SK-N-SH (cell line): ENCODE data around the gene TPRG1L. TPM values are rescaled to one million over a fixed set of nuclear protein-coding genes. Genes with fewer than 3 reads are reported as not detected.
A peak's percentile ranks its signal among the peaks of the same experiment; 100 is the strongest.

ENCODE experiments used
- CTCF ChIA-PET: fragments of 300-600, 350-600 bp; formaldehyde crosslinking; extraction: SDS; loops from one replicate; lab custom pipeline; 2021; lab: Yijun Ruan, JAX
- POLR2A ChIA-PET: fragments of 350-600 bp; sonication (Branson Sonifier 250); formaldehyde crosslinking; extraction: SDS; loops from one replicate; lab custom pipeline; 2020; ENCODE audit warnings: antibody characterized with exemption, inconsistent platforms; lab: Yijun Ruan, JAX
- DNase-seq: peaks from one replicate; pipeline ENCODE4 v3.0.0; 2012
- H2AFZ ChIP-seq: fragments of 200-600 bp; sonication (generic); 2 replicates; pipeline ENCODE4 v1.8.1; 2016; ENCODE audit warnings: antibody characterized with exemption, mild to moderate bottlenecking, low read depth
- H3F3A ChIP-seq: fragments of 200-600 bp; sonication (generic); replicated peaks from 2 replicates; pipeline ENCODE3; 2016; ENCODE audit warnings: antibody characterized with exemption, mild to moderate bottlenecking; ENCODE audit not compliant: insufficient read depth
- H3K27ac ChIP-seq, 2 experiments: fragments of 200-500 bp in 1 of 2; fragments of 200-600 bp in 1 of 2; sonication (Bioruptor generic) in 1 of 2; sonication (generic), shearing (Covaris generic) in 1 of 2; 2 replicates each; pipeline versions ENCODE4 v1.5.1 to v1.6.1; 2014 to 2016; ENCODE audit warnings: low read depth in 2 of 2, inconsistent platforms in 1 of 2, low read length in 1 of 2, mild to moderate bottlenecking in 1 of 2, mixed read lengths in 1 of 2
- H3K27me3 ChIP-seq: fragments of 200-600 bp; sonication (generic), shearing (Covaris generic); 2 replicates; pipeline ENCODE4 v1.6.1; 2016; ENCODE audit warnings: mixed run types; ENCODE audit not compliant: insufficient read depth
- H3K36me3 ChIP-seq, 2 experiments: fragments of 200-500 bp in 1 of 2; fragments of 200-600 bp in 1 of 2; sonication (Bioruptor generic) in 1 of 2; sonication (generic) in 1 of 2; replicated peaks in 1 of 2; 2 replicates each; pipeline versions ENCODE3 to v1.5.1; 2014 to 2016; ENCODE audit warnings: low read length in 1 of 2, mild to moderate bottlenecking in 1 of 2; ENCODE audit not compliant: insufficient read depth in 2 of 2, control insufficient read depth in 1 of 2
- H3K4me1 ChIP-seq, 2 experiments: fragments of 200-500 bp in 1 of 2; fragments of 200-600 bp in 1 of 2; sonication (Bioruptor generic) in 1 of 2; sonication (generic), shearing (Covaris generic) in 1 of 2; 2 replicates each; pipeline versions ENCODE4 v1.5.1 to v1.6.1; 2014 to 2016; ENCODE audit warnings: low read depth in 1 of 2, low read length in 1 of 2, mixed run types in 1 of 2; ENCODE audit not compliant: insufficient read depth in 2 of 2, control insufficient read depth in 1 of 2
- H3K4me2 ChIP-seq: fragments of 200-600 bp; sonication (generic), shearing (Covaris generic); 2 replicates; pipeline ENCODE4 v1.6.1; 2017; ENCODE audit warnings: mixed run types
- H3K4me3 ChIP-seq, 2 experiments: fragments of 200-500 bp in 1 of 2; fragments of 200-600 bp in 1 of 2; sonication (Bioruptor generic) in 1 of 2; sonication (generic), shearing (Covaris generic) in 1 of 2; 2 replicates each; pipeline versions ENCODE4 v1.5.1 to v1.8.1; 2014 to 2016; ENCODE audit warnings: low read depth in 2 of 2, inconsistent platforms in 1 of 2, low read length in 1 of 2, mild to moderate bottlenecking in 1 of 2, mixed read lengths in 1 of 2, moderate library complexity in 1 of 2
- H3K79me2 ChIP-seq: fragments of 200-600 bp; sonication (generic); 2 replicates; pipeline ENCODE4 v1.8.1; 2017; ENCODE audit warnings: mild to moderate bottlenecking; ENCODE audit not compliant: insufficient read depth
- H3K9ac ChIP-seq: fragments of 200-600 bp; sonication (generic); 2 replicates; pipeline ENCODE4 v1.6.1; 2017; ENCODE audit warnings: mixed run types
- H3K9me2 ChIP-seq: fragments of 200-600 bp; sonication (generic); 2 replicates; pipeline ENCODE4 v1.6.1; 2017; ENCODE audit warnings: mixed run types
- H3K9me3 ChIP-seq: fragments of 200-600 bp; sonication (generic); 2 replicates; pipeline ENCODE4 v1.6.1; 2017; ENCODE audit warnings: mixed run types, mild to moderate bottlenecking, moderate library complexity
- H4K20me1 ChIP-seq: fragments of 200-600 bp; sonication (generic); 2 replicates; pipeline ENCODE4 v1.6.1; 2017; ENCODE audit warnings: mild to moderate bottlenecking, mixed run types; ENCODE audit not compliant: insufficient read depth
- CHD2 ChIP-seq: fragments of 150-350 bp; IDR thresholded peaks from 2 replicates; pipeline ENCODE4 v1.6.1; 2018; ENCODE audit warnings: low read length; ENCODE audit not compliant: partially characterized antibody
- CTCF ChIP-seq: fragments of 200-600 bp; sonication (generic); IDR thresholded peaks from 2 replicates; pipeline ENCODE4 v1.6.1; 2017; ENCODE audit warnings: antibody characterized with exemption, mild to moderate bottlenecking, moderate library complexity
- ELF1 ChIP-seq: IDR thresholded peaks from 2 replicates; pipeline ENCODE4 v1.4.0; 2012
- EP300 ChIP-seq, 2 experiments: IDR thresholded peaks; 2 replicates each; pipeline versions ENCODE4 v1.4.0 to v1.6.1; 2012; ENCODE audit warnings: borderline replicate concordance in 1 of 2, low read depth in 1 of 2, low read length in 1 of 2
- EZH2phosphoT487 ChIP-seq: fragments of 200-600 bp; sonication (generic); IDR thresholded peaks from 2 replicates; pipeline ENCODE4 v1.6.1; 2017; ENCODE audit warnings: low read depth, mixed run types, mild to moderate bottlenecking, antibody characterized with exemption, moderate library complexity, borderline replicate concordance
- FOSL2 ChIP-seq: IDR thresholded peaks from 2 replicates; pipeline ENCODE4 v1.4.0; 2012; ENCODE audit warnings: low read depth, mild to moderate bottlenecking, moderate library complexity, borderline replicate concordance
- FOXJ3 ChIP-seq: sonication (generic); formaldehyde crosslinking; IDR thresholded peaks from 2 replicates; pipeline ENCODE4 v1.5.1; 2020; ENCODE audit warnings: mild to moderate bottlenecking, missing genetic modification reagents
- FOXM1 ChIP-seq: IDR thresholded peaks from 2 replicates; pipeline ENCODE4 v1.4.0; 2012; ENCODE audit warnings: low read depth, mild to moderate bottlenecking
- IRF3 ChIP-seq: fragments of 150-350 bp; IDR thresholded peaks from 2 replicates; pipeline ENCODE4 v1.6.1; 2016; ENCODE audit warnings: mild to moderate bottlenecking, low read depth, low read length
- JUND ChIP-seq: IDR thresholded peaks from 2 replicates; pipeline ENCODE4 v1.4.0; 2012
- MAX ChIP-seq: IDR thresholded peaks from 2 replicates; pipeline ENCODE4 v1.4.0; 2012; ENCODE audit warnings: low read depth
- MEF2A ChIP-seq: IDR thresholded peaks from 2 replicates; pipeline ENCODE4 v1.4.0; 2012; ENCODE audit warnings: low read depth, borderline replicate concordance
- NFIC ChIP-seq: IDR thresholded peaks from 2 replicates; pipeline ENCODE4 v1.4.0; 2012; ENCODE audit warnings: borderline replicate concordance
- NRF1 ChIP-seq: IDR thresholded peaks from 2 replicates; pipeline ENCODE4 v1.6.1; 2012; ENCODE audit warnings: low read depth, mild to moderate bottlenecking, low read length
- RAD21 ChIP-seq: IDR thresholded peaks from 2 replicates; pipeline ENCODE4 v1.6.1; 2012; ENCODE audit warnings: mild to moderate bottlenecking, low read length
- RCOR1 ChIP-seq: fragments of 150-350 bp; IDR thresholded peaks from 2 replicates; pipeline ENCODE4 v1.6.1; 2017; ENCODE audit warnings: antibody characterized with exemption, low read length
- RFX5 ChIP-seq: IDR thresholded peaks from 2 replicates; pipeline ENCODE4 v1.6.1; 2012; ENCODE audit warnings: mild to moderate bottlenecking, improper control_type of control experiment, low read length
- SIN3A ChIP-seq: IDR thresholded peaks from 2 replicates; pipeline ENCODE4 v1.6.1; 2012; ENCODE audit warnings: low read depth, mild to moderate bottlenecking, low read length, moderate library complexity, borderline replicate concordance
- SMC3 ChIP-seq: IDR thresholded peaks from 2 replicates; pipeline ENCODE4 v1.6.1; 2012; ENCODE audit warnings: low read depth, low read length, improper control_type of control experiment
- TCF12 ChIP-seq: IDR thresholded peaks from 2 replicates; pipeline ENCODE4 v1.4.0; 2012
- TEAD4 ChIP-seq: IDR thresholded peaks from 2 replicates; pipeline ENCODE4 v1.4.0; 2012; ENCODE audit warnings: mild to moderate bottlenecking, borderline replicate concordance; ENCODE audit not compliant: insufficient read depth
- USF1 ChIP-seq: IDR thresholded peaks from 2 replicates; pipeline ENCODE4 v1.4.0; 2012; ENCODE audit warnings: low read depth, borderline replicate concordance
- YY1 ChIP-seq: IDR thresholded peaks from 2 replicates; pipeline ENCODE4 v1.4.0; 2012; ENCODE audit warnings: low read depth, mild to moderate bottlenecking
- WGBS: methylation state at CpG from one replicate; pipeline ENCODE4 v1.1.6; 2017; ENCODE audit warnings: low lambda C conversion rate; 5-methylcytosine and 5-hydroxymethylcytosine counted together
- polyA plus RNA-seq, 3 experiments: library from polyadenylated mRNA; depleted of rRNA; stranded (reverse); fragments of >200 nt; gene quantifications; 2 replicates each; pipeline ENCODE4 v1.2.3, GENCODE V29; 2012
- TF ChIP-seq, protein P1 (sequence below): IDR thresholded peaks from 2 replicates; pipeline ENCODE4; 2012
- TF ChIP-seq, protein P2 (sequence below): fragments of 150-350 bp; IDR thresholded peaks from 2 replicates; pipeline ENCODE4 v1.6.1; 2017; ENCODE audit warnings: antibody characterized with exemption, low read length, low read depth, borderline replicate concordance
- TF ChIP-seq, protein P3 (sequence below): IDR thresholded peaks from 2 replicates; pipeline ENCODE4 v1.4.0; 2012; ENCODE audit warnings: low read depth, borderline replicate concordance

The TPRG1L gene
- polyA plus RNA-seq, 1 of the 3 experiments (the other 2 are of a cell fraction), result 25.9 TPM

DNA sequence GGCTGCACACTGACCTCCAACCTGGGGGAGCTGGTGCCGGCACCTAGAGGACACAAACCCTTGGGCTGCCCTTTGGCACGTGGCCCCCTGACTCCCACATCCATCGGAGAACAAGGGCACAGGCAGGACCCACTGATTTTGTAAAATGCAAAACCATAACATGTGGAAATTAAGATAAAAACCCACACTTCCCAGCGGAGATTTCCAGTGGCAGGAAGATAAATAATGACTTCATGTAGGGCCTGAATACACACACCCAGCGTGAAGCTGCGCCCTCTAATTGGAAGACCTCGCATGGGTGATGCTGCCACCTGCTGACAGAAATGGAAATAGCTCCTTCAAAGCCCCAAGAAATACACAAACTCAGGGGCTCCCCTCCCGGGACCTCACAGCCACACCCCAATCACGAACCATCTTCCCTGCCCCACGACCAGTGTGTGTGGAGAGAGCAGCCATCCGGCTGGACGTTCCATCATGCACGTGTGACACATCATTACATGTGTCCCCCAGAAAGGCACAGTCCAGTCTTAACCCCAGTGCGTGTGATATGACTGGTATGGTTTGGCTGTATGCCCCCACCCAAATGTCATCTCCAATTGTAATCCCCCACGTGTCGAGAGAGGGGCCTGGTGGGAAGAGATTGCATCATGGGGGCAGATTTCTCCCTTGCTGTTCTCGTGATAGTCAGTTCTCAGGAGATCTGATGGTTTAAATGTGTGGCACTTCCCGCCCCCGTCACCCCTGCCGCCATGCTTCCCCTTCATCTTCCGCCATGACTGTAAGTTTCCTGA, 5.7 kb upstream of the TPRG1L start:
- H3K9me3 ChIP-seq, result no peaks in the 10 kb centered on the region
- H2AFZ ChIP-seq, result no peak overlapping the region
- no peak overlapping the region for H3K27ac ChIP-seq
- H3K9me2 ChIP-seq, result no peaks in the 10 kb centered on the region
- H3K27me3 ChIP-seq, result no peaks in the 10 kb centered on the region
- POLR2A ChIA-PET, result interaction anchor here (0.7 kb wide), 1 partner anchor 166 kb away, joined by 4 read pairs; no protein-coding TSS in a partner anchor
- H3K4me1 ChIP-seq, result peaks cover 0 to 19% of the 10 kb centered on the region in 2 experiments; a peak in 1 of 4 replicates
- H3K4me3 ChIP-seq, result peak overlapping the region in 1 of 2 experiments; percentile 45; a peak in 1 of 4 replicates
- H3K4me2 ChIP-seq, result no peak overlapping the region
- no peaks in the 10 kb centered on the region for H3K36me3 ChIP-seq
- CTCF ChIA-PET, result interaction anchor here (0.6 to 6.4 kb wide), 54 partner anchors 10 to 1503 kb away, joined by 3 to 78 read pairs (median 4); no protein-coding TSS in a partner anchor
- H3F3A ChIP-seq, result no peaks in the 10 kb centered on the region
- no peaks in the 10 kb centered on the region for H4K20me1 ChIP-seq
- 34% methylated on average over 10 of the region's 21 CpGs for WGBS
- no peak overlapping the region for H3K9ac ChIP-seq
- peaks cover 4% of the 10 kb centered on the region for H3K79me2 ChIP-seq
- DNase-seq, result peak; percentile 84
- TF ChIP-seq, protein P1, sequence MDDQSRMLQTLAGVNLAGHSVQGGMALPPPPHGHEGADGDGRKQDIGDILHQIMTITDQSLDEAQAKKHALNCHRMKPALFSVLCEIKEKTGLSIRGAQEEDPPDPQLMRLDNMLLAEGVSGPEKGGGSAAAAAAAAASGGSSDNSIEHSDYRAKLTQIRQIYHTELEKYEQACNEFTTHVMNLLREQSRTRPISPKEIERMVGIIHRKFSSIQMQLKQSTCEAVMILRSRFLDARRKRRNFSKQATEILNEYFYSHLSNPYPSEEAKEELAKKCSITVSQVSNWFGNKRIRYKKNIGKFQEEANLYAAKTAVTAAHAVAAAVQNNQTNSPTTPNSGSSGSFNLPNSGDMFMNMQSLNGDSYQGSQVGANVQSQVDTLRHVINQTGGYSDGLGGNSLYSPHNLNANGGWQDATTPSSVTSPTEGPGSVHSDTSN, result no peak
- no peak for TF ChIP-seq USF1
- TF ChIP-seq CHD2, result no peak
- TF ChIP-seq SMC3, result peak; percentile 90
- no peak for TF ChIP-seq IRF3
- no peak for TF ChIP-seq RFX5
- TF ChIP-seq TEAD4, result no peak
- TF ChIP-seq, protein P2, sequence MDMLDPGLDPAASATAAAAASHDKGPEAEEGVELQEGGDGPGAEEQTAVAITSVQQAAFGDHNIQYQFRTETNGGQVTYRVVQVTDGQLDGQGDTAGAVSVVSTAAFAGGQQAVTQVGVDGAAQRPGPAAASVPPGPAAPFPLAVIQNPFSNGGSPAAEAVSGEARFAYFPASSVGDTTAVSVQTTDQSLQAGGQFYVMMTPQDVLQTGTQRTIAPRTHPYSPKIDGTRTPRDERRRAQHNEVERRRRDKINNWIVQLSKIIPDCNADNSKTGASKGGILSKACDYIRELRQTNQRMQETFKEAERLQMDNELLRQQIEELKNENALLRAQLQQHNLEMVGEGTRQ, result no peak
- TF ChIP-seq JUND, result no peak
- no peak for TF ChIP-seq ELF1
- peak; percentile 84 for TF ChIP-seq RAD21
- no peak for TF ChIP-seq YY1
- TF ChIP-seq MEF2A, result no peak
- peak; percentile 78 for TF ChIP-seq CTCF
- TF ChIP-seq, protein P3, sequence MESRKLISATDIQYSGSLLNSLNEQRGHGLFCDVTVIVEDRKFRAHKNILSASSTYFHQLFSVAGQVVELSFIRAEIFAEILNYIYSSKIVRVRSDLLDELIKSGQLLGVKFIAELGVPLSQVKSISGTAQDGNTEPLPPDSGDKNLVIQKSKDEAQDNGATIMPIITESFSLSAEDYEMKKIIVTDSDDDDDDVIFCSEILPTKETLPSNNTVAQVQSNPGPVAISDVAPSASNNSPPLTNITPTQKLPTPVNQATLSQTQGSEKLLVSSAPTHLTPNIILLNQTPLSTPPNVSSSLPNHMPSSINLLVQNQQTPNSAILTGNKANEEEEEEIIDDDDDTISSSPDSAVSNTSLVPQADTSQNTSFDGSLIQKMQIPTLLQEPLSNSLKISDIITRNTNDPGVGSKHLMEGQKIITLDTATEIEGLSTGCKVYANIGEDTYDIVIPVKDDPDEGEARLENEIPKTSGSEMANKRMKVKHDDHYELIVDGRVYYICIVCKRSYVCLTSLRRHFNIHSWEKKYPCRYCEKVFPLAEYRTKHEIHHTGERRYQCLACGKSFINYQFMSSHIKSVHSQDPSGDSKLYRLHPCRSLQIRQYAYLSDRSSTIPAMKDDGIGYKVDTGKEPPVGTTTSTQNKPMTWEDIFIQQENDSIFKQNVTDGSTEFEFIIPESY, result no peak
- TF ChIP-seq EZH2phosphoT487, result no peak
- no peak for TF ChIP-seq FOSL2
- TF ChIP-seq RCOR1, result no peak
- TF ChIP-seq NRF1, result peak; percentile 25; the same call in 1 of the 2 replicates
- TF ChIP-seq TCF12, result no peak
- no peak for TF ChIP-seq MAX
- TF ChIP-seq FOXM1, result no peak
- no peak for TF ChIP-seq FOXJ3
- TF ChIP-seq NFIC, result no peak
- no peak for TF ChIP-seq SIN3A
- TF ChIP-seq EP300 (IDR thresholded peaks at IDR 0.05; ENCODE audit: borderline replicate concordance in 1 of 2, low read depth in 1 of 2, low read length in 1 of 2), result no peak
